Activated CD8-positive, alpha-beta T cell treated with anti-CD3 and anti-CD28 coated beads for 36 hours (primary cell): ENCODE data around the gene NOL4L. TPM values are rescaled to one million over a fixed set of nuclear protein-coding genes. Genes with fewer than 3 reads are reported as not detected.

Source experiments
- ATAC-seq: fragments of 200-7000 bp; cut with Tn5 transposase; one replicate; pipeline ENCODE4 v1.10.0; 2021; ENCODE audit warnings: mild to moderate bottlenecking, moderate library complexity
- CTCF ChIA-PET: fragments of 350-600 bp; sonication (Branson Sonifier 250); formaldehyde crosslinking; loops from one replicate; lab custom pipeline; 2021; ENCODE audit warnings: antibody characterized with exemption; lab: Charles Lee
- POLR2A ChIA-PET: fragments of 350-600 bp; sonication (Branson Sonifier 250); formaldehyde crosslinking; loops from one replicate; lab custom pipeline; 2021; ENCODE audit warnings: antibody characterized with exemption; lab: Charles Lee
- DNase-seq: peaks from one replicate; pipeline ENCODE4 v3.0.0-alpha.2; 2020
- H3K27ac Mint-ChIP-seq: one replicate; pipeline ENCODE4 v1.8.0; 2021; ENCODE audit warnings: mild to moderate bottlenecking, mixed read lengths
- H3K27me3 Mint-ChIP-seq: one replicate; pipeline ENCODE4 v1.8.0; 2021; ENCODE audit warnings: mixed read lengths
- H3K36me3 Mint-ChIP-seq: one replicate; pipeline ENCODE4 v1.8.0; 2021; ENCODE audit warnings: low read depth, mixed read lengths
- H3K4me1 Mint-ChIP-seq: one replicate; pipeline ENCODE4 v1.8.0; 2021; ENCODE audit warnings: low read depth, mixed read lengths
- H3K4me3 Mint-ChIP-seq: one replicate; pipeline ENCODE4 v1.8.0; 2021; ENCODE audit warnings: mild to moderate bottlenecking, moderate library complexity, mixed read lengths
- H3K9me3 Mint-ChIP-seq: one replicate; pipeline ENCODE4 v1.8.0; 2021; ENCODE audit warnings: mixed read lengths
- CTCF ChIP-seq: fragments of 200-600 bp; IDR thresholded peaks from one replicate; pipeline ENCODE4 v1.8.0; 2022; ENCODE audit warnings: antibody characterized with exemption, mild to moderate bottlenecking
- intact Hi-C: fragments of 100-400 bp; cut with micrococcal nuclease; formaldehyde crosslinking; loops from one replicate; pipeline ENCODE4 v1.10.0; 2022
- total RNA-seq, 2 experiments: library from RNA; stranded (reverse); gene quantifications; one replicate each; pipeline ENCODE4 v1.2.3, GENCODE V29; 2021

Gene NOL4L
- total RNA-seq, 2 experiments from 2014 or later, result 23.3 to 23.9 TPM

DNA sequence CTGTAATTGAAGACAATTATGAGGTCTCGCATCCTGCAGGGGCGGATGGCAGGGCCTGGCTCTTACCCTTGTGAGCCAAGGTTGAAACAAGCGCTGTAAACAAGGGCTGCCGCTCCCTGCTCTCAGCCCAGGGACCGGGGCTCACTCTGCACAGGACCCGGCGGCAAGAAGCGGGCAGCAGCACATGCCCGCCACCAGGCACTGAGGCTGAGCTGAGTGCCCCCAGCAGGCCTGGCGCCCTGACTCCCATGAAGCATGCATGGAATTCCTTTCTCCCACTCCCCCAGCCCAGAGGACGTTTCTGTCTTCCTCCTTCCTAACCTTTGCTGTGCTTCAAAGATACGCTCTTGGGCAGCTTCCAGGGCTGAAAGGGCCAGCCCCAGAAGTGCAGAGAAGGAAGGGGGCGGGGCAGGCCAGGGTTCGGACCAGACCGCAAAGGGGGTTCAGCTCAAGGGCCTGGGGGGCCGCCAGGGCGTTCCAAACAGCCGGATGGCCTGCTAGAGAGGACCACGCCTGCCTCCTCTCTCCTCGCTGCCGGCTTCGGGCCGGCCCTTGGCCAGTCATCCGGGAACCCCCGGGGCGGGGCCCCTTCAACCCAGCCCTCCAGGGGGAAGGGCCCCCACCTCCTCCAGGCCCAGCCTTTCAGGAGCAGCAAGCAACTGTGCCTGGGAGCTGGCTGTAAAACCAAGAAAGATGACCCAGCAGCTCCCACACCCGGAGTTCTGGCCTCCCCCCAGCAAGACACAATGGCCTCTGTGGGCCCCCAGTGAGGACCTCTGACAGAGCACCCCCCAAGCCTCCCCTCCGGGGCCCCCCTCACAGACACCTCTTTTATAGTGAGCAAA, 109.9 kb downstream of the NOL4L start:
- H3K27ac Mint-ChIP-seq, result peak overlapping the region; percentile 63
- H3K36me3 Mint-ChIP-seq, result peaks cover 8% of the 10 kb centered on the region
- peaks cover 48% of the 10 kb centered on the region for H3K4me1 Mint-ChIP-seq
- no peaks in the 10 kb centered on the region for H3K9me3 Mint-ChIP-seq
- CTCF ChIA-PET, result interaction anchor here (1.0 kb wide), 1 partner anchor 178 kb away, joined by 3 read pairs; no protein-coding TSS in a partner anchor
- H3K4me3 Mint-ChIP-seq, result no peak overlapping the region
- no peak for TF ChIP-seq CTCF
- POLR2A ChIA-PET, result interaction anchor here (1.3 kb wide), 1 partner anchor 9 kb away, joined by 4 read pairs; no protein-coding TSS in a partner anchor
- no peaks in the 10 kb centered on the region for H3K27me3 Mint-ChIP-seq
- no peak for ATAC-seq
- DNase-seq, result no peak
- intact Hi-C loops, result no loop called here

DNA sequence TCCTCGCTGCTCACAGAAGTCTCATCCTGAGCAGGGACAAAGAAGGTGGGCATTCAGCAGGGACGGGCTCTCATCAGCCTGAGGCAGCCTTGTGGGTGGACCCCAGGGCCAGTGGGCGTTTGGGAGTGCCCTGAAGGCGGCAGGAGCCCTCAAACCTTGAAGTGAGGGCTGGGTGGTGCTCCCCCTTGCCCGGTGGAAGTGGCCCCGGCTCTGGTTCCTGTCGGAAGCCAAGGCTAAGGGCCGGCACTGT, 110.5 kb downstream of the NOL4L start:
- Mint-ChIP-seq H3K4me3 (no peak overlapping the region), H3K36me3 (peaks cover 9% of the 10 kb centered on the region), H3K27ac (no peak overlapping the region), H3K4me1 (peaks cover 48% of the 10 kb centered on the region), H3K9me3 (no peaks in the 10 kb centered on the region), H3K27me3 (no peaks in the 10 kb centered on the region)
- ChIA-PET POLR2A (no interaction called here), CTCF (no interaction called here)
- DNase-seq (no peak), ATAC-seq (no peak)
- intact Hi-C loops, result no loop called here
- TF ChIP-seq CTCF, result no peak

DNA sequence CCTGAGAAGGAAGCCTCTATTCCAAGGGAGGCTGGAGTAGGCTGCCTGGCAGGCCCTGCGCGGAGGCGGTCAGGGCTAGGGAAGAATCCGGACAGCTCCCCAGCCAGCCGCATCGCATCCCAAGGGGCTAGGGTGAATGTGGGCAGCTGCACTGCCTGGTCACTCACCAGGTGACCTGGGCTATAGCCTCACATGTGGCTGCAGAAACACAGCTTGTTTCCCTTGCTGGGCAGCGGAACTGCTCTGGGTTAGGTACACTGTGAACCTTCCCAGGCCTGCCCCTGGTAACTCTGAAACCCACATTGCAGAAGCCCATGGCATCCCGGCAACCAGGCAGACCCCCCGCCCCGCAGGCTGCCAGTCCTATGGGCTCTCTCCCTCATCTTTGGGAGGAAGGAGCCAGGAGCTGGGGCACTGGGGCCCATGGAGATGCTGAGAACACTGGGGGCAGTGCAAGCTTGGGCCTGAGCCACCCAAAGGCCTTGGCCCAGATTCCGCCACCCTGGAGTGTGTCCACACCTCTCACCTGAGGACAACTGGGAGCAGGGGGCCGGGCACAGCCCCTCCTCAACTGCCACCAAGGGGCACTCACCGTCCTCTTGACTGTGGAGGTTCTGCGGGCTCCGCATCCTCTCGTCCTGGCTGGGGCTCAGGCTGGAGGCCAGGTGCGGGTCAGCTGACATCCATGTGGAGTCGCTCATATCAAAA, 111.0 kb downstream of the NOL4L start:
- peaks cover 44% of the 10 kb centered on the region for H3K4me1 Mint-ChIP-seq
- POLR2A ChIA-PET, result no interaction called here
- intact Hi-C loops, result no loop called here
- no peaks in the 10 kb centered on the region for H3K27me3 Mint-ChIP-seq
- H3K9me3 Mint-ChIP-seq, result no peaks in the 10 kb centered on the region
- H3K27ac Mint-ChIP-seq, result no peak overlapping the region
- H3K4me3 Mint-ChIP-seq, result no peak overlapping the region
- peaks cover 9% of the 10 kb centered on the region for H3K36me3 Mint-ChIP-seq
- TF ChIP-seq CTCF, result no peak
- DNase-seq (no peak), ATAC-seq (no peak)
- CTCF ChIA-PET, result no interaction called here

GRCh38 chr20:32473231-32474008, 111.7 kb downstream of the NOL4L start:
- ChIA-PET CTCF (no interaction called here), POLR2A (interaction anchor here (1.0 kb wide), 1 partner anchor 15 kb away, joined by 3 read pairs; no protein-coding TSS in a partner anchor)
- no peak for DNase-seq
- no peak overlapping the region for H3K4me3 Mint-ChIP-seq
- no peak for TF ChIP-seq CTCF
- H3K4me1 Mint-ChIP-seq, result peaks cover 41% of the 10 kb centered on the region
- no peak overlapping the region for H3K27ac Mint-ChIP-seq
- H3K36me3 Mint-ChIP-seq, result peaks cover 9% of the 10 kb centered on the region
- no peaks in the 10 kb centered on the region for H3K27me3 Mint-ChIP-seq
- no peak for ATAC-seq
- H3K9me3 Mint-ChIP-seq, result no peaks in the 10 kb centered on the region
- intact Hi-C loops, result no loop called here
